A549 treated with GW870086 at 1 μM for 4 hours (cell line): ENCODE data around the gene GABARAP. TPM values are rescaled to one million over a fixed set of nuclear protein-coding genes. Genes with fewer than 3 reads are reported as not detected.

Source experiments
- total RNA-seq: library from RNA; stranded (reverse); fragments of 200-300 nt; extraction: Qiagen RNA extraction; gene quantifications from 5 replicates; pipeline ENCODE4 v1.2.3, GENCODE V29; 2022; ENCODE audit warnings: low read depth

GABARAP gene
- total RNA-seq: 629 to 795 TPM (median 688 TPM) in 5 replicates

DNA sequence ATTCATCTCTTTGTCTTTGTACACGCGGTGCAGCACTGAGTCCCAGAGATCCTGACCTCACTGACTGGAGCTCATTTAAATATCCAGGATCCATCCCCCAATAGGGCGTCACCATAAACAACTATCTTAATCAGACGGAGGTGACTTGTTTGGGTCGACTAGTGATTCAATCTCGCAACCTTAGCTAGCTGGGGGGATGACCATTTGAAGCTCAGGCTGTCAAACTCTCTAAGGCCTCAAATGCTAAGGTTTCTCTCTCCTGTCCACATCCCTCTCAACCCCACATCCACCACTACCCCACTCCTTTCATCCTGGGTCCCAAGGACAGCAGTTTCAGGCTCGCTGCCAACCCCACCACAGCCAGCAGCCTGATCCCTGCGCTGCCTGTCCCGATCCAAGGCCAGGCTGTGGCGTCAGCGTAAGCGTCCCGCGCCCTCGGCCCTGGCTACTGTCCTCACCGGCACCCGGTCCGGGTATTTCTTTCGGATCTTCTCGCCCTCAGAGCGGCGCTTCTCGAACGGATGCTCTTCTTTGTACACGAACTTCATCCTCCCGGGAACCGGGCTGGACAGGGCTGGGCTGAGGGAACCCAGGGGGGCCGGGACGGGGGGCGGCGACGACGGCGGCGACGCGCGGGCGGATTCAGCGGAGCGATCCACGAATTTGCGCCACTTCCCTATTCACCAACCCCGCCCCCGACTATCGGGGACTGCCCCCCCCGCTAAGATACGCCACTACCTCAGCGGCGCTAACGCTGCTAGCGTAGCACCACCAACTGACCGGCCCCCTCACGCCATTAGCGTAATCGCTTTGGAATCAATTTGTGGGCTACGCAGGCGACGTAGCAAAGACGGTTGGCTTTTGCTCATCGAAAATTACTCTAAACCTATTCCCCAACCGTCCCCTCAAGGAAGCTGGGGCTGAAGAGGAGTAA lies at the start of gene GABARAP:
GABARAP (minus strand) TSS at position 667 of the 934 bp plus-strand sequence; CDS start at position 548, 119 bp downstream.

GRCh38 chr17:7281074-7281952 lies 39.1 kb upstream of the GABARAP start, which contains the start of gene SLC2A4:
Gene SLC2A4, plus strand, starts transcription at chr17:7281718. Its CDS starts 217 bp downstream, at chr17:7281935.

GRCh38 chr17:7262192-7262934 lies 20.1 kb upstream of the GABARAP start, which contains the start of gene CLDN7:
Gene CLDN7, minus strand, starts transcription at chr17:7262478. Its CDS starts 435 bp downstream, at chr17:7262043.

GRCh38 chr17:7252176-7253043 lies 10.2 kb upstream of the GABARAP start, which contains the start of gene ELP5:
Gene ELP5, plus strand, starts transcription at chr17:7252215. Its CDS starts 336 bp downstream, at chr17:7252551.

DNA sequence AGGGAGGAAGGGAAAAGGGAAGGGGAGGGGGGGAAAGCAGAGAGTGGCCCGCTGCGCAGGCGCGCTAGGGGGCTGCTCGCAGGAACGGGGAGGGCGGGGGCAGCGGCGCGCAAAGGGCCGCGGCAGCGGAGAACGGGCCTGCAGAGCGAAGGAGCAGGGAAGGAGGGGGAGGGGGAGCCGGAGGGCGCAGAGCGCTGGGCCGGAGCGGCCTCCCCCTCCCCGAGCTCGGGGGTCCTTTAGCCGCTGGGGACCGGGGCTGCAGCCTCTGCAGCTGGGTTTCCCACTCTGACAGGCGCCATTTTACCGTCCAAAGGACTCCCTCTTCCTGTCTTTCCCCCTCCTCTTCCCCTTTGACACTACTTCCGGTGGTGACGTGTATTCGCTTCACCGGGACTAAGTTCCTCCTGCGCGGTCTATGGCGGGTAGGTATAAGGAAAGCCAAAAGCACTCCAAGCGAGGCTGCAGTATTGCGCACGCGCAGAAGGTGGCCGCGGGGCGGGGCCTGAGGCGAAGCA lies 9.5 kb upstream of the GABARAP start, which contains the start of gene CTDNEP1:
CTDNEP1 (minus strand) TSS at position 74 of the 515 bp plus-strand sequence. CDS start 438 bp downstream, outside the sequence.

DNA sequence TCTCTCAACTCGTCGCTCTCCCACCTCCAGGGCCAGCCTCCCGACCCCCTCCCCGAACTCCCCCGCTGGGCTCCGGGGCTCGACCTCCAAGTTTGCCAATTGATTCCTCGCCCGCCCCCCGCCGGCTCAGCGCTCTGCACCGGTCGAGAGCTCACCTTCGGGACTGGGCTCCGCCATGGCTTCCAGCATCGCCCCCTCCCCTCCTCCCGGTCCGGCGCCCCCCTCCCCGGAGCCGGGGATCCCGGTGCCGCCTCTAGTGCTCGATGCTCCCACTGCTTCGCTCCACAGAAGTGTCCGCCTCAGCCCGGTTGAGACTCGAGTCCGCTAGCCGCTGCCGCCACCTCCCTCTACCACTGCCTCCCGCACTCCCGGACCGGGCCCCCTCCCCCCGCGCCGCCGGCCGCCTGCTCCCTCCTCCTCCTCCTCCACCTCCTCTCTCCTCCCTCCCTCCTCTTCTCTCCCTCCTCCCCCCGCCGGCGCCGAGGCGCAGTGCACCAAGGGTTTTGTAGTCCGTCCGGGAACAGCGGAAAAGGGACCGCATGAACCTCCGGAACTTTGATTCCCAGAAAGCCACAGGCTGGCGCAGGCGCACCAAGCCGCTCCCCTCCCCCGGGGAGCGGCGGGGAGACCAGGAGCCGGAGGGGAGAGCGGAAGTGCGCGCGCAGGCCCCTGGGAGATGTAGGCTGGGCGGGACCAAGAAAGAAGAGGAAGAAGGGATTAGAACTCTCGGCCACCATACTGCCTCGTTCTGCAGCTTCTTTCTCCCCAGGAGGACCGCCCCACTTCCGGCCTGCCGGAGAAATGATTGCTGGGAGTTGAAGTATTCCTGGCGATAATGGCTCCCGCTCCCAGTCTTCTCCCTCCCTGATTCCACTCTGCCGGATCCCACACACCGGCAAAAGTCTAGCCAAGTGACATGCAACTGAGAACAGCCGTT lies 2.9 kb downstream of the GABARAP start, which contains the start of gene PHF23:
PHF23 (minus strand) TSS at position 367 of the 937 bp plus-strand sequence; CDS start at position 189, 178 bp downstream.

DNA sequence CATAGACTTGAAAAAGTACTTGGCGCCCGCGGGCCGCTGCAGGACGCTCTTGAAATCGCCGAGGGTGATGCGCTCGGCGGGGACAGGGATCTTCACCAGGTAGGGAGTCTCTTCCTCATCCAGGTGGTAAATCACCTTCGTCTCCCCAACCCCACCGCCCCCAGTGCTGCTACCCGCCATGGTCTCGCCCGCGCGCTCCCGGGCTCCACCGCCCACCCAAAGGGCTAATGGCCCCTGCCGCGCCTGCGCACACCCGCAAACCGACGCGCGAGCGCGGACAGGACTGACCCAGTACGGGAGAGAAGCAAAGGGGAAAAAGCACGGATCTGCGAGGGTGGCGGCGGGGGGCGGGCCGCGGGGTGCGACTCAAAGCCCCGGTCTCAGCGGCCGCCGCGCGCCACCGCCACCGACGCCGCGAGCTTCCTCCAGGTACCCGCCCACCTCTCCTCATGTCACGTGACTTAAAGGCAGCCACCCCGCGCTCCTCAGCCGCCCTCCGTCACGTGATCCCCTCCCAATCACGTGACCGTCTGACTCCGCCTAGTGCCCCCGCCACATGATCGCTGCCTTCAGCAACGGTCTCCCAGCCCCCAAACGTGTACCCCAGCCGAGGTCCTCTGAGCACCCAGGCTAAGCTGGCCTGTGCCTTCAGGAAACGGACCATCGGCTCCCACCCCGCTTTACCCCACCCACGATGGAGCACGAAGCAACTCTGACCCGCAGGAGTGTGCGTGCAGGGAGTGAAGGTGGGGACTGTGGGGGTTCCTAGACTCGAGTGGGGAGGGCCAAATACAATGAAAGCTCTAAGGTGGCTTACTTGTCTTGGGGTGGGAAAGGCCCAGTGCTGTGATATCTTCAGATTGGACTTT lies 7.9 kb downstream of the GABARAP start, which contains the start of gene DVL2:
DVL2 (minus strand) TSS at position 435 of the 869 bp plus-strand sequence; CDS start at position 180, 255 bp downstream.

DNA sequence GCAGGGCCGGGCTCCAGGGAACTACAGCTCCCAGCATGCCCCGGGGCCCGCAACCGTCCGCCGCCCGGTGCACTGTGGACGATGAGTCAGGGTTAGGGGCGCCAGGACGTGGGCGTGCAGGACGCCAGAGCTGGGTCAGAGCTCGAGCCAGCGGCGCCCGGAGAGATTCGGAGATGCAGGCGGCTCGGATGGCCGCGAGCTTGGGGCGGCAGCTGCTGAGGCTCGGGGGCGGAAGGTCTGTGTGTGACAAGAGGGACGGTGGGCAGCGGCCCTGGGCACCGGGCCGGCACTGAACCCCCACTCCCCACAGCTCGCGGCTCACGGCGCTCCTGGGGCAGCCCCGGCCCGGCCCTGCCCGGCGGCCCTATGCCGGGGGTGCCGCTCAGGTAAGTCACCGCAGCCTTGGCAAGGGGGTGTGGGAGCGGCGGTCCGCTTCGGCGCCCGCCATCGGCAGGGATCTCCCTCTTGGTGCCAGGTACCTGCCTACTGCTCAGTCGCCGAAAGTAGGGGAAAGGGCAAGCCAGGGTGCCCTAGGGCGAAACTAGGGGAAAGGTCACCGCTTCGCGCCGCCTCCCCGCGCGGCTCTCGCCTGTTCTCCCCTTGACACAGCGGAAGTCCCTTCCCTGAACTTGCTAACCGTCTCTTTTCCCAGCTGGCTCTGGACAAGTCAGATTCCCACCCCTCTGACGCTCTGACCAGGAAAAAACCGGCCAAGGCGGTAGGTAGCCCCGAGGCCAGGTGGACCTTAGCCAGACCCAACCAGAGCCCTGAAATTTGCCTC lies 22.2 kb downstream of the GABARAP start, which contains the start of the genes ACADVL and DLG4:
ACADVL (plus strand) TSS at position 127 of the 781 bp plus-strand sequence; CDS start at position 174, 47 bp downstream.
DLG4 (minus strand) TSS at position 25 of the 781 bp plus-strand sequence.

Other genes with a start within 250 kb of the GABARAP start
- gene ALOX12, start 246.4 kb downstream of the GABARAP start, total RNA-seq: not detected in 5 replicates
- gene RNASEK, start 229.8 kb downstream of the GABARAP start, total RNA-seq: 431 to 509 TPM (median 449 TPM) in 5 replicates
- gene BCL6B, start 219.4 kb downstream of the GABARAP start, total RNA-seq: not detected in 5 replicates
- 6.9 to 9.1 TPM (median 8.2 TPM) in 5 replicates for gene SLC16A13, start 206.4 kb downstream of the GABARAP start, total RNA-seq
- not detected in 5 replicates for gene SLC16A11, start 198.4 kb downstream of the GABARAP start, total RNA-seq
- gene CLEC10A, start 162.2 kb downstream of the GABARAP start, total RNA-seq: not detected in 5 replicates
- 0.10 to 0.35 TPM in 2 of 5 replicates, not detected in the others for gene ASGR2, start 127.6 kb downstream of the GABARAP start, total RNA-seq
- gene ASGR1, start 63.1 kb downstream of the GABARAP start, total RNA-seq: 0.78 to 1.4 TPM (median 0.87 TPM) in 5 replicates
- 4.8 to 8.2 TPM (median 6.7 TPM) in 5 replicates for gene DLG4, start 22.6 kb downstream of the GABARAP start, total RNA-seq
- 328 to 426 TPM (median 419 TPM) in 5 replicates for gene ACADVL, start 22.5 kb downstream of the GABARAP start, total RNA-seq
- gene DVL2, start 7.9 kb downstream of the GABARAP start, total RNA-seq: 31.8 to 38.4 TPM (median 37.3 TPM) in 5 replicates
- gene PHF23, start 3.0 kb downstream of the GABARAP start, total RNA-seq: 80.8 to 113 TPM (median 94.7 TPM) in 5 replicates
- gene CTDNEP1, start 9.3 kb upstream of the GABARAP start, total RNA-seq: 209 to 247 TPM (median 236 TPM) in 5 replicates
- 124 to 134 TPM (median 126 TPM) in 5 replicates for gene ELP5, start 9.8 kb upstream of the GABARAP start, total RNA-seq
- 1.7 to 2.5 TPM (median 2.1 TPM) in 5 replicates for gene CLDN7, start 20.0 kb upstream of the GABARAP start, total RNA-seq
- 0.17 to 0.64 TPM (median 0.45 TPM) in 5 replicates for gene SLC2A4, start 39.3 kb upstream of the GABARAP start, total RNA-seq
- gene YBX2, start 52.2 kb upstream of the GABARAP start, total RNA-seq: 0.22 to 0.91 TPM (median 0.52 TPM) in 5 replicates
- gene EIF5A, start 65.2 kb upstream of the GABARAP start, total RNA-seq: 1,622 to 1,789 TPM (median 1,677 TPM) in 5 replicates
- gene GPS2, start 72.9 kb upstream of the GABARAP start, total RNA-seq: 84.7 to 101 TPM (median 95.3 TPM) in 5 replicates
- gene NEURL4, start 86.9 kb upstream of the GABARAP start, total RNA-seq: 25.3 to 31.6 TPM (median 30.1 TPM) in 5 replicates
- 1.7 to 5.4 TPM (median 3.1 TPM) in 5 replicates for gene ACAP1, start 94.1 kb upstream of the GABARAP start, total RNA-seq
- gene KCTD11, start 109.7 kb upstream of the GABARAP start, total RNA-seq: 9.4 to 13.4 TPM (median 10.7 TPM) in 5 replicates
- not detected in 5 replicates for gene TMEM95, start 112.7 kb upstream of the GABARAP start, total RNA-seq
- gene TNK1, start 138.6 kb upstream of the GABARAP start, total RNA-seq: 1.4 to 2.0 TPM (median 1.5 TPM) in 5 replicates
- 38.1 to 44.3 TPM (median 41.3 TPM) in 5 replicates for gene PLSCR3, start 152.1 kb upstream of the GABARAP start, total RNA-seq
- 202 to 227 TPM (median 216 TPM) in 5 replicates for gene TMEM256, start 161.6 kb upstream of the GABARAP start, total RNA-seq
- 13.2 to 18.5 TPM (median 17.1 TPM) in 5 replicates for gene NLGN2, start 165.4 kb upstream of the GABARAP start, total RNA-seq
- 0.14 TPM in 1 of 5 replicates, not detected in the others for gene SPEM1, start 177.9 kb upstream of the GABARAP start, total RNA-seq
- gene SPEM2, start 183.2 kb upstream of the GABARAP start, total RNA-seq: 0.14 TPM in 1 of 5 replicates, not detected in the others
- gene SPEM3, start 186.4 kb upstream of the GABARAP start, total RNA-seq: not detected in 5 replicates
- 10.2 to 13.7 TPM (median 12.1 TPM) in 5 replicates for gene TMEM102, start 193.0 kb upstream of the GABARAP start, total RNA-seq
- 0.43 to 1.3 TPM (median 1.1 TPM) in 5 replicates for gene FGF11, start 197.1 kb upstream of the GABARAP start, total RNA-seq
- 7.3 to 11.0 TPM (median 9.1 TPM) in 5 replicates for gene CHRNB1, start 202.6 kb upstream of the GABARAP start, total RNA-seq
- gene ZBTB4, start 237.2 kb upstream of the GABARAP start, total RNA-seq: 18.5 to 23.4 TPM (median 22.7 TPM) in 5 replicates
- gene SLC35G6, start 239.0 kb upstream of the GABARAP start, total RNA-seq: not detected in 5 replicates
- gene POLR2A, start 241.9 kb upstream of the GABARAP start, total RNA-seq: 63.4 to 76.8 TPM (median 71.8 TPM) in 5 replicates